ENCODE measurements around the gene C18orf63. TPM values are rescaled to one million over a fixed set of nuclear protein-coding genes. Genes with fewer than 3 reads are reported as not detected.
A peak's percentile ranks its signal among the peaks of the same experiment; 100 is the strongest.

The C18orf63 gene
- total RNA-seq, 1 experiment from 2014 or later, result not detected

DNA sequence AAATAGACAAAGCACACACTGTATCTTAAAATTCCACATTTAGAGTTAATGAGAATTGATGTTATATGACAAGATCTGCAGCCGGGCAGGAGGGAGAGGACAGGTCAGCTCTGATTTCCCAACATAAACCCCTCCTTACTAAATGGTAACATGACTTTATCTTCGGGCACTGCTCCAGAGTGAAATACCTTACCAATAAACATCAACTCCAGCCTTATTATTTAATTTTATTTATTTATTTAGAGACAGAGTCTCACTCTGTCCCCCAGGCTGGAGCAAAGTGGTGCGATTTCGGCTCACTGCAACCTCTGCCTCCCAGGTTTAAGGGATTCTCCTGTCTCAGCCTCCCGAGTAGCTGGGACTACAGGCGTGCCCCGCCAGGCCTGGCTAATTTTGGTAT is 25.6 kb upstream of the C18orf63 start:
- ATAC-seq (no peak), DNase-seq (ENCODE audit: low spot score) (no peak)
- Mint-ChIP-seq H3K27me3 (ENCODE audit: low read depth) (no peaks in the 10 kb centered on the region; the same call in 1 of the 2 replicates), H3K4me1 (peaks cover 40% of the 10 kb centered on the region), H3K4me3 (peak overlapping the region; percentile 94), H3K27ac (0 out of 2 replicates have a peak overlapping the region, but pooled peaks have one; percentile 32), H3K36me3 (peaks cover 10% of the 10 kb centered on the region), H3K9me3 (no peaks in the 10 kb centered on the region)
- TF ChIP-seq SMAD3 (CRISPR knock-in tag; IDR thresholded peaks at IDR 0.05; ENCODE audit: borderline replicate concordance) (no peak), NR1H2 (CRISPR knock-in tag; IDR thresholded peaks at IDR 0.05) (no peak), SMAD4 (CRISPR knock-in tag; IDR thresholded peaks at IDR 0.05) (no peak), OVOL2 (CRISPR knock-in tag; IDR thresholded peaks at IDR 0.05; ENCODE audit: borderline replicate concordance) (no peak), ELF4 (CRISPR knock-in tag; IDR thresholded peaks at IDR 0.05; ENCODE audit: low read depth) (no peak), ZNF219 (CRISPR knock-in tag; IDR thresholded peaks at IDR 0.05; ENCODE audit: borderline replicate concordance) (no peak), KAT7 (CRISPR knock-in tag; IDR thresholded peaks at IDR 0.05; ENCODE audit: borderline replicate concordance) (no peak), CREB1 (CRISPR knock-in tag; IDR thresholded peaks at IDR 0.05) (no peak), MXD4 (CRISPR knock-in tag; IDR thresholded peaks at IDR 0.05; ENCODE audit: borderline replicate concordance) (no peak), RELA (CRISPR knock-in tag; IDR thresholded peaks at IDR 0.05; ENCODE audit: borderline replicate concordance) (no peak), SP1 (CRISPR knock-in tag; conservative IDR thresholded peaks at IDR 0.05) (no peak)
- TF ChIP-seq, protein P1, sequence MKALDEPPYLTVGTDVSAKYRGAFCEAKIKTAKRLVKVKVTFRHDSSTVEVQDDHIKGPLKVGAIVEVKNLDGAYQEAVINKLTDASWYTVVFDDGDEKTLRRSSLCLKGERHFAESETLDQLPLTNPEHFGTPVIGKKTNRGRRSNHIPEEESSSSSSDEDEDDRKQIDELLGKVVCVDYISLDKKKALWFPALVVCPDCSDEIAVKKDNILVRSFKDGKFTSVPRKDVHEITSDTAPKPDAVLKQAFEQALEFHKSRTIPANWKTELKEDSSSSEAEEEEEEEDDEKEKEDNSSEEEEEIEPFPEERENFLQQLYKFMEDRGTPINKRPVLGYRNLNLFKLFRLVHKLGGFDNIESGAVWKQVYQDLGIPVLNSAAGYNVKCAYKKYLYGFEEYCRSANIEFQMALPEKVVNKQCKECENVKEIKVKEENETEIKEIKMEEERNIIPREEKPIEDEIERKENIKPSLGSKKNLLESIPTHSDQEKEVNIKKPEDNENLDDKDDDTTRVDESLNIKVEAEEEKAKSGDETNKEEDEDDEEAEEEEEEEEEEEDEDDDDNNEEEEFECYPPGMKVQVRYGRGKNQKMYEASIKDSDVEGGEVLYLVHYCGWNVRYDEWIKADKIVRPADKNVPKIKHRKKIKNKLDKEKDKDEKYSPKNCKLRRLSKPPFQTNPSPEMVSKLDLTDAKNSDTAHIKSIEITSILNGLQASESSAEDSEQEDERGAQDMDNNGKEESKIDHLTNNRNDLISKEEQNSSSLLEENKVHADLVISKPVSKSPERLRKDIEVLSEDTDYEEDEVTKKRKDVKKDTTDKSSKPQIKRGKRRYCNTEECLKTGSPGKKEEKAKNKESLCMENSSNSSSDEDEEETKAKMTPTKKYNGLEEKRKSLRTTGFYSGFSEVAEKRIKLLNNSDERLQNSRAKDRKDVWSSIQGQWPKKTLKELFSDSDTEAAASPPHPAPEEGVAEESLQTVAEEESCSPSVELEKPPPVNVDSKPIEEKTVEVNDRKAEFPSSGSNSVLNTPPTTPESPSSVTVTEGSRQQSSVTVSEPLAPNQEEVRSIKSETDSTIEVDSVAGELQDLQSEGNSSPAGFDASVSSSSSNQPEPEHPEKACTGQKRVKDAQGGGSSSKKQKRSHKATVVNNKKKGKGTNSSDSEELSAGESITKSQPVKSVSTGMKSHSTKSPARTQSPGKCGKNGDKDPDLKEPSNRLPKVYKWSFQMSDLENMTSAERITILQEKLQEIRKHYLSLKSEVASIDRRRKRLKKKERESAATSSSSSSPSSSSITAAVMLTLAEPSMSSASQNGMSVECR (CRISPR knock-in tag; IDR thresholded peaks at IDR 0.05; ENCODE audit: borderline replicate concordance), result no peak
- TF ChIP-seq, protein P2, sequence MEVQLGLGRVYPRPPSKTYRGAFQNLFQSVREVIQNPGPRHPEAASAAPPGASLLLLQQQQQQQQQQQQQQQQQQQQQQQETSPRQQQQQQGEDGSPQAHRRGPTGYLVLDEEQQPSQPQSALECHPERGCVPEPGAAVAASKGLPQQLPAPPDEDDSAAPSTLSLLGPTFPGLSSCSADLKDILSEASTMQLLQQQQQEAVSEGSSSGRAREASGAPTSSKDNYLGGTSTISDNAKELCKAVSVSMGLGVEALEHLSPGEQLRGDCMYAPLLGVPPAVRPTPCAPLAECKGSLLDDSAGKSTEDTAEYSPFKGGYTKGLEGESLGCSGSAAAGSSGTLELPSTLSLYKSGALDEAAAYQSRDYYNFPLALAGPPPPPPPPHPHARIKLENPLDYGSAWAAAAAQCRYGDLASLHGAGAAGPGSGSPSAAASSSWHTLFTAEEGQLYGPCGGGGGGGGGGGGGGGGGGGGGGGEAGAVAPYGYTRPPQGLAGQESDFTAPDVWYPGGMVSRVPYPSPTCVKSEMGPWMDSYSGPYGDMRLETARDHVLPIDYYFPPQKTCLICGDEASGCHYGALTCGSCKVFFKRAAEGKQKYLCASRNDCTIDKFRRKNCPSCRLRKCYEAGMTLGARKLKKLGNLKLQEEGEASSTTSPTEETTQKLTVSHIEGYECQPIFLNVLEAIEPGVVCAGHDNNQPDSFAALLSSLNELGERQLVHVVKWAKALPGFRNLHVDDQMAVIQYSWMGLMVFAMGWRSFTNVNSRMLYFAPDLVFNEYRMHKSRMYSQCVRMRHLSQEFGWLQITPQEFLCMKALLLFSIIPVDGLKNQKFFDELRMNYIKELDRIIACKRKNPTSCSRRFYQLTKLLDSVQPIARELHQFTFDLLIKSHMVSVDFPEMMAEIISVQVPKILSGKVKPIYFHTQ (CRISPR knock-in tag; IDR thresholded peaks at IDR 0.05), result no peak
- TF ChIP-seq, protein P3, sequence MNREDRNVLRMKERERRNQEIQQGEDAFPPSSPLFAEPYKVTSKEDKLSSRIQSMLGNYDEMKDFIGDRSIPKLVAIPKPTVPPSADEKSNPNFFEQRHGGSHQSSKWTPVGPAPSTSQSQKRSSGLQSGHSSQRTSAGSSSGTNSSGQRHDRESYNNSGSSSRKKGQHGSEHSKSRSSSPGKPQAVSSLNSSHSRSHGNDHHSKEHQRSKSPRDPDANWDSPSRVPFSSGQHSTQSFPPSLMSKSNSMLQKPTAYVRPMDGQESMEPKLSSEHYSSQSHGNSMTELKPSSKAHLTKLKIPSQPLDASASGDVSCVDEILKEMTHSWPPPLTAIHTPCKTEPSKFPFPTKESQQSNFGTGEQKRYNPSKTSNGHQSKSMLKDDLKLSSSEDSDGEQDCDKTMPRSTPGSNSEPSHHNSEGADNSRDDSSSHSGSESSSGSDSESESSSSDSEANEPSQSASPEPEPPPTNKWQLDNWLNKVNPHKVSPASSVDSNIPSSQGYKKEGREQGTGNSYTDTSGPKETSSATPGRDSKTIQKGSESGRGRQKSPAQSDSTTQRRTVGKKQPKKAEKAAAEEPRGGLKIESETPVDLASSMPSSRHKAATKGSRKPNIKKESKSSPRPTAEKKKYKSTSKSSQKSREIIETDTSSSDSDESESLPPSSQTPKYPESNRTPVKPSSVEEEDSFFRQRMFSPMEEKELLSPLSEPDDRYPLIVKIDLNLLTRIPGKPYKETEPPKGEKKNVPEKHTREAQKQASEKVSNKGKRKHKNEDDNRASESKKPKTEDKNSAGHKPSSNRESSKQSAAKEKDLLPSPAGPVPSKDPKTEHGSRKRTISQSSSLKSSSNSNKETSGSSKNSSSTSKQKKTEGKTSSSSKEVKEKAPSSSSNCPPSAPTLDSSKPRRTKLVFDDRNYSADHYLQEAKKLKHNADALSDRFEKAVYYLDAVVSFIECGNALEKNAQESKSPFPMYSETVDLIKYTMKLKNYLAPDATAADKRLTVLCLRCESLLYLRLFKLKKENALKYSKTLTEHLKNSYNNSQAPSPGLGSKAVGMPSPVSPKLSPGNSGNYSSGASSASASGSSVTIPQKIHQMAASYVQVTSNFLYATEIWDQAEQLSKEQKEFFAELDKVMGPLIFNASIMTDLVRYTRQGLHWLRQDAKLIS (CRISPR knock-in tag; IDR thresholded peaks at IDR 0.05; ENCODE audit: borderline replicate concordance), result no peak
- TF ChIP-seq, protein P4, sequence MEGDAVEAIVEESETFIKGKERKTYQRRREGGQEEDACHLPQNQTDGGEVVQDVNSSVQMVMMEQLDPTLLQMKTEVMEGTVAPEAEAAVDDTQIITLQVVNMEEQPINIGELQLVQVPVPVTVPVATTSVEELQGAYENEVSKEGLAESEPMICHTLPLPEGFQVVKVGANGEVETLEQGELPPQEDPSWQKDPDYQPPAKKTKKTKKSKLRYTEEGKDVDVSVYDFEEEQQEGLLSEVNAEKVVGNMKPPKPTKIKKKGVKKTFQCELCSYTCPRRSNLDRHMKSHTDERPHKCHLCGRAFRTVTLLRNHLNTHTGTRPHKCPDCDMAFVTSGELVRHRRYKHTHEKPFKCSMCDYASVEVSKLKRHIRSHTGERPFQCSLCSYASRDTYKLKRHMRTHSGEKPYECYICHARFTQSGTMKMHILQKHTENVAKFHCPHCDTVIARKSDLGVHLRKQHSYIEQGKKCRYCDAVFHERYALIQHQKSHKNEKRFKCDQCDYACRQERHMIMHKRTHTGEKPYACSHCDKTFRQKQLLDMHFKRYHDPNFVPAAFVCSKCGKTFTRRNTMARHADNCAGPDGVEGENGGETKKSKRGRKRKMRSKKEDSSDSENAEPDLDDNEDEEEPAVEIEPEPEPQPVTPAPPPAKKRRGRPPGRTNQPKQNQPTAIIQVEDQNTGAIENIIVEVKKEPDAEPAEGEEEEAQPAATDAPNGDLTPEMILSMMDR (IDR thresholded peaks at IDR 0.05), result no peak
- TF ChIP-seq, protein P5, sequence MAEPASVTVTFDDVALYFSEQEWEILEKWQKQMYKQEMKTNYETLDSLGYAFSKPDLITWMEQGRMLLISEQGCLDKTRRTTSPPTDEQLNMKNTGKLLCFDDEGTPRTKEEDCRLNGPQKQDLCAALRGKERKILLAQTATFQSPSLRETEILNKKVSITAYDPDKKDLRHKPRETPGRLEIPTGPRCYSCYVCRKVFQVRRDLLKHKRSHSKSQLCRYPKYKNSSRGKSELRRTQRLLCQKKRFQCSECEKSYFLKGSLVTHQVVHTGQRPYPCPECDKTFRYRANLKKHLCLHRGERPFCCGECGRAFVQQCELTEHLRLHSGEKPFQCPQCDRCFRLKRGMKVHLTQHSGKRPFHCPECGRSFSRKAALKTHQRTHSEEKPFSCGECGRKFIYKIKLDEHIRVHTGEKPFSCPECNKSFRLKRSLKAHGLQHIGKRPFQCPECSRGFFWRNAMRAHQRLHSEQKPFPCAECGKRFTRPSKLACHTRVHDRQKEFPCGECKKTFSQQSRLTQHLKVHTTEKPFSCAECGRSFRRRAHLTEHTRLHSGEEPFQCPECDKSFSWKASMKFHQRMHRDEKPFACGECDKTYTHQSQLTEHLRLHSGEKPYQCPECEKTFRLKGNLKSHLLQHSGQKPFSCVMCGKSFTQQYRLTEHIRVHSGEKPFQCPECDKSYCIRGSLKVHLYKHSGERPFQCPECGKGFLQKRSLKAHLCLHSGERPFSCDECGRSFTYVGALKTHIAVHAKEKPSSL (CRISPR knock-in tag; conservative IDR thresholded peaks at IDR 0.05), result no peak
- TF ChIP-seq, protein P6, sequence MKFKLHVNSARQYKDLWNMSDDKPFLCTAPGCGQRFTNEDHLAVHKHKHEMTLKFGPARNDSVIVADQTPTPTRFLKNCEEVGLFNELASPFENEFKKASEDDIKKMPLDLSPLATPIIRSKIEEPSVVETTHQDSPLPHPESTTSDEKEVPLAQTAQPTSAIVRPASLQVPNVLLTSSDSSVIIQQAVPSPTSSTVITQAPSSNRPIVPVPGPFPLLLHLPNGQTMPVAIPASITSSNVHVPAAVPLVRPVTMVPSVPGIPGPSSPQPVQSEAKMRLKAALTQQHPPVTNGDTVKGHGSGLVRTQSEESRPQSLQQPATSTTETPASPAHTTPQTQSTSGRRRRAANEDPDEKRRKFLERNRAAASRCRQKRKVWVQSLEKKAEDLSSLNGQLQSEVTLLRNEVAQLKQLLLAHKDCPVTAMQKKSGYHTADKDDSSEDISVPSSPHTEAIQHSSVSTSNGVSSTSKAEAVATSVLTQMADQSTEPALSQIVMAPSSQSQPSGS (CRISPR knock-in tag; IDR thresholded peaks at IDR 0.05; ENCODE audit: borderline replicate concordance, low read depth), result no peak
- ChIA-PET POLR2A (no interaction called here), CTCF (interaction anchor here (1.1 to 1.5 kb wide), 4 partner anchors 91 to 262 kb away, joined by 3 to 4 read pairs (median 3); no protein-coding TSS in a partner anchor)
